Neural cell (in vitro differentiated cells): Measurements from ENCODE around the gene CABP4. TPM values are rescaled to one million over a fixed set of nuclear protein-coding genes. Genes with fewer than 3 reads are reported as not detected.

ENCODE experiments used
- H2AFZ ChIP-seq: fragments of 200-600, 300-800 bp; sonication (generic), shearing (Covaris generic); 2 replicates; pipeline ENCODE4 v1.6.0; 2014; ENCODE audit warnings: low read depth, mild to moderate bottlenecking, antibody characterized with exemption, low read length, moderate library complexity
- H3F3A ChIP-seq: fragments of 200-600 bp; shearing (Covaris generic); 2 replicates; pipeline ENCODE4 v1.6.1; 2016; ENCODE audit warnings: mild to moderate bottlenecking, moderate library complexity, mixed read lengths, antibody characterized with exemption, low read length; ENCODE audit not compliant: insufficient read depth, poor library complexity, severe bottlenecking
- H3K27ac ChIP-seq: fragments of 200-600, 300-800 bp; sonication (generic), shearing (Covaris generic); 2 replicates; pipeline ENCODE4 v1.5.1; 2014; ENCODE audit warnings: mild to moderate bottlenecking, low read length, moderate library complexity
- H3K27me3 ChIP-seq: fragments of 300-800, 200-600 bp; sonication (generic), shearing (Covaris generic); 2 replicates; pipeline ENCODE4 v1.6.0; 2014; ENCODE audit warnings: mild to moderate bottlenecking, low read depth, low read length, moderate library complexity; ENCODE audit not compliant: insufficient read depth
- H3K36me3 ChIP-seq: fragments of 300-800, 200-600 bp; sonication (generic), shearing (Covaris generic); 2 replicates; pipeline ENCODE4 v1.5.1; 2014; ENCODE audit warnings: mild to moderate bottlenecking, antibody characterized with exemption, low read length, moderate library complexity; ENCODE audit not compliant: insufficient read depth
- H3K4me2 ChIP-seq: fragments of 300-800, 200-600 bp; sonication (generic), shearing (Covaris generic); 2 replicates; pipeline ENCODE4 v1.6.0; 2014; ENCODE audit warnings: mild to moderate bottlenecking, low read length
- H3K4me3 ChIP-seq: fragments of 300-800, 200-600 bp; sonication (generic), shearing (Covaris generic); 2 replicates; pipeline ENCODE4 v1.5.1; 2014; ENCODE audit warnings: mild to moderate bottlenecking, low read length, moderate library complexity
- H3K79me2 ChIP-seq: fragments of 200-600 bp; shearing (Covaris generic); replicated peaks from 2 replicates; pipeline ENCODE4 v1.6.0; 2014; ENCODE audit warnings: mild to moderate bottlenecking, low read length, moderate library complexity; ENCODE audit not compliant: insufficient read depth
- H3K9ac ChIP-seq: fragments of 300-800, 200-600 bp; sonication (generic), shearing (Covaris generic); 2 replicates; pipeline ENCODE4 v1.6.1; 2016; ENCODE audit warnings: mild to moderate bottlenecking, low read length, mixed read lengths
- H3K9me2 ChIP-seq: fragments of 200-600 bp; shearing (Covaris generic); 2 replicates; pipeline ENCODE4 v1.6.1; 2016; ENCODE audit warnings: mild to moderate bottlenecking, low read length, mixed read lengths; ENCODE audit not compliant: insufficient read depth
- H3K9me3 ChIP-seq: fragments of 200-600, 300-800 bp; sonication (generic), shearing (Covaris generic); 2 replicates; pipeline ENCODE4 v1.6.1; 2016; ENCODE audit warnings: mild to moderate bottlenecking, mixed run types, low read length, moderate library complexity, mixed read lengths
- H4K20me1 ChIP-seq: fragments of 200-600 bp; shearing (Covaris generic); 2 replicates; pipeline ENCODE4 v1.6.1; 2016; ENCODE audit warnings: mild to moderate bottlenecking, mixed run types; ENCODE audit not compliant: insufficient read depth
- EP300 ChIP-seq: fragments of 450-650 bp; conservative IDR thresholded peaks from 2 replicates; pipeline ENCODE4 v1.6.1; 2014; ENCODE audit warnings: antibody characterized with exemption, mild to moderate bottlenecking, moderate library complexity; ENCODE audit not compliant: poor library complexity, severe bottlenecking
- EZH2 ChIP-seq: fragments of 200-600, 300-800 bp; shearing (Covaris generic), sonication (generic); IDR thresholded peaks from 2 replicates; pipeline ENCODE4 v1.6.1; 2014; ENCODE audit warnings: antibody characterized with exemption, low read length, borderline replicate concordance, mild to moderate bottlenecking; ENCODE audit not compliant: insufficient read depth, poor library complexity, severe bottlenecking
- MXI1 ChIP-seq: fragments of 450-650 bp; conservative IDR thresholded peaks from 2 replicates; pipeline ENCODE4 v1.6.1; 2014; ENCODE audit warnings: antibody characterized with exemption, mild to moderate bottlenecking; ENCODE audit not compliant: poor library complexity, severe bottlenecking
- POLR2AphosphoS5 ChIP-seq: IDR thresholded peaks from 2 replicates; pipeline ENCODE4 v1.6.1; 2012
- RAD21 ChIP-seq: fragments of 450-650 bp; conservative IDR thresholded peaks from 2 replicates; pipeline ENCODE4 v1.6.1; 2014; ENCODE audit warnings: antibody characterized with exemption, mild to moderate bottlenecking, moderate library complexity
- SMC3 ChIP-seq: fragments of 450-650 bp; conservative IDR thresholded peaks from 2 replicates; pipeline ENCODE4 v1.6.1; 2014; ENCODE audit warnings: antibody characterized with exemption, mild to moderate bottlenecking, moderate library complexity; ENCODE audit not compliant: poor library complexity
- TAF1 ChIP-seq: IDR thresholded peaks from 2 replicates; pipeline ENCODE4 v1.6.1; 2012; ENCODE audit warnings: low read depth
- polyA plus RNA-seq: library from polyadenylated mRNA; depleted of rRNA; stranded (reverse); fragments of >200 nt; gene quantifications from 2 replicates; pipeline ENCODE4 v1.2.3, GENCODE V29; 2014
- TF ChIP-seq, protein P1 (sequence below): IDR thresholded peaks from 2 replicates; pipeline ENCODE4 v1.6.1; 2012; ENCODE audit warnings: borderline replicate concordance
- TF ChIP-seq, protein P2 (sequence below): fragments of 450-650 bp; IDR thresholded peaks from 2 replicates; pipeline ENCODE4 v1.5.1; 2014; ENCODE audit warnings: antibody characterized with exemption, mild to moderate bottlenecking, moderate library complexity; ENCODE audit not compliant: poor library complexity, severe bottlenecking

The CABP4 gene
- polyA plus RNA-seq, 1 donor from 2014 or later, result not detected

DNA sequence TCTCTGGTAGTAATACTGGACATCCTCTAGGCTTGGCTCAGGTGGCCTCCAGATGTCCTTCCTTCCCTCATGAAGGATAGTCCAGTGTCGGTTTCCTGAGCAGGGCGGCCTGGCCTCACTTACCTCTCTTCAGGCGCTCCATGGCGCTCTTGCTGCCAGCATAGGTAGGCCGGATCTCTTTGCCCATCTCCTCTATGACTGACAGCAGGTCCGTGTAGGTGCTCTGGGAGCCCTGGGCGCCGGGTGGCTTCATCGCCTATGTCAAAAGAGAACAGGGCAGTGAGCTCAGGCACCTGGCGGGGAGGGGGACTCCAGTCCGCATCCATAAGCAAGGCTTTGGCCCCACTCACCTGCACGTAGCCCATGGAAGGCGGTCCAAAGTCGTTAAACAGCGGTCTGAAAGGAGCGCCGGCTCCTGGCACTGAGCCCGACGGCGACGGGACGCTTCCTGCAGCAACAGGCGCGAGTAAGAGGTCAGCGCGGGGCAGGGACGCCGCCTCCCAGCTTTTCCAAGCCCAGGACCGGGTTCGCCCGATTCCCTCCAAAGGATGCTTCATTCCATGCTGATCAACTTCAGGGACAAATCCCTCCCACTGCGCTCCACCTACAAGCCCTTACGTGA lies 52.2 kb downstream of the CABP4 start:
- H2AFZ ChIP-seq, result no peak overlapping the region
- peak overlapping the region; percentile 78 for H3K4me3 ChIP-seq
- TF ChIP-seq, protein P1, sequence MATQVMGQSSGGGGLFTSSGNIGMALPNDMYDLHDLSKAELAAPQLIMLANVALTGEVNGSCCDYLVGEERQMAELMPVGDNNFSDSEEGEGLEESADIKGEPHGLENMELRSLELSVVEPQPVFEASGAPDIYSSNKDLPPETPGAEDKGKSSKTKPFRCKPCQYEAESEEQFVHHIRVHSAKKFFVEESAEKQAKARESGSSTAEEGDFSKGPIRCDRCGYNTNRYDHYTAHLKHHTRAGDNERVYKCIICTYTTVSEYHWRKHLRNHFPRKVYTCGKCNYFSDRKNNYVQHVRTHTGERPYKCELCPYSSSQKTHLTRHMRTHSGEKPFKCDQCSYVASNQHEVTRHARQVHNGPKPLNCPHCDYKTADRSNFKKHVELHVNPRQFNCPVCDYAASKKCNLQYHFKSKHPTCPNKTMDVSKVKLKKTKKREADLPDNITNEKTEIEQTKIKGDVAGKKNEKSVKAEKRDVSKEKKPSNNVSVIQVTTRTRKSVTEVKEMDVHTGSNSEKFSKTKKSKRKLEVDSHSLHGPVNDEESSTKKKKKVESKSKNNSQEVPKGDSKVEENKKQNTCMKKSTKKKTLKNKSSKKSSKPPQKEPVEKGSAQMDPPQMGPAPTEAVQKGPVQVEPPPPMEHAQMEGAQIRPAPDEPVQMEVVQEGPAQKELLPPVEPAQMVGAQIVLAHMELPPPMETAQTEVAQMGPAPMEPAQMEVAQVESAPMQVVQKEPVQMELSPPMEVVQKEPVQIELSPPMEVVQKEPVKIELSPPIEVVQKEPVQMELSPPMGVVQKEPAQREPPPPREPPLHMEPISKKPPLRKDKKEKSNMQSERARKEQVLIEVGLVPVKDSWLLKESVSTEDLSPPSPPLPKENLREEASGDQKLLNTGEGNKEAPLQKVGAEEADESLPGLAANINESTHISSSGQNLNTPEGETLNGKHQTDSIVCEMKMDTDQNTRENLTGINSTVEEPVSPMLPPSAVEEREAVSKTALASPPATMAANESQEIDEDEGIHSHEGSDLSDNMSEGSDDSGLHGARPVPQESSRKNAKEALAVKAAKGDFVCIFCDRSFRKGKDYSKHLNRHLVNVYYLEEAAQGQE, result no peak
- TF ChIP-seq MXI1, result no peak
- TF ChIP-seq POLR2AphosphoS5, result no peak
- no peak for TF ChIP-seq RAD21
- TF ChIP-seq EZH2, result no peak
- TF ChIP-seq, protein P2, sequence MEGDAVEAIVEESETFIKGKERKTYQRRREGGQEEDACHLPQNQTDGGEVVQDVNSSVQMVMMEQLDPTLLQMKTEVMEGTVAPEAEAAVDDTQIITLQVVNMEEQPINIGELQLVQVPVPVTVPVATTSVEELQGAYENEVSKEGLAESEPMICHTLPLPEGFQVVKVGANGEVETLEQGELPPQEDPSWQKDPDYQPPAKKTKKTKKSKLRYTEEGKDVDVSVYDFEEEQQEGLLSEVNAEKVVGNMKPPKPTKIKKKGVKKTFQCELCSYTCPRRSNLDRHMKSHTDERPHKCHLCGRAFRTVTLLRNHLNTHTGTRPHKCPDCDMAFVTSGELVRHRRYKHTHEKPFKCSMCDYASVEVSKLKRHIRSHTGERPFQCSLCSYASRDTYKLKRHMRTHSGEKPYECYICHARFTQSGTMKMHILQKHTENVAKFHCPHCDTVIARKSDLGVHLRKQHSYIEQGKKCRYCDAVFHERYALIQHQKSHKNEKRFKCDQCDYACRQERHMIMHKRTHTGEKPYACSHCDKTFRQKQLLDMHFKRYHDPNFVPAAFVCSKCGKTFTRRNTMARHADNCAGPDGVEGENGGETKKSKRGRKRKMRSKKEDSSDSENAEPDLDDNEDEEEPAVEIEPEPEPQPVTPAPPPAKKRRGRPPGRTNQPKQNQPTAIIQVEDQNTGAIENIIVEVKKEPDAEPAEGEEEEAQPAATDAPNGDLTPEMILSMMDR, result no peak
- TF ChIP-seq SMC3, result no peak
- no peak for TF ChIP-seq EP300
- TF ChIP-seq TAF1, result no peak
- H3K9me2 ChIP-seq, result no peaks in the 10 kb centered on the region
- H3K9ac ChIP-seq, result peak overlapping the region; percentile 60
- H4K20me1 ChIP-seq, result no peaks in the 10 kb centered on the region
- H3K27me3 ChIP-seq, result no peaks in the 10 kb centered on the region
- peak overlapping the region; percentile 65 for H3K4me2 ChIP-seq
- no peaks in the 10 kb centered on the region for H3F3A ChIP-seq
- peak overlapping the region; percentile 95 for H3K27ac ChIP-seq
- peaks cover 15% of the 10 kb centered on the region for H3K79me2 ChIP-seq
- H3K36me3 ChIP-seq, result no peaks in the 10 kb centered on the region
- no peaks in the 10 kb centered on the region for H3K9me3 ChIP-seq

DNA sequence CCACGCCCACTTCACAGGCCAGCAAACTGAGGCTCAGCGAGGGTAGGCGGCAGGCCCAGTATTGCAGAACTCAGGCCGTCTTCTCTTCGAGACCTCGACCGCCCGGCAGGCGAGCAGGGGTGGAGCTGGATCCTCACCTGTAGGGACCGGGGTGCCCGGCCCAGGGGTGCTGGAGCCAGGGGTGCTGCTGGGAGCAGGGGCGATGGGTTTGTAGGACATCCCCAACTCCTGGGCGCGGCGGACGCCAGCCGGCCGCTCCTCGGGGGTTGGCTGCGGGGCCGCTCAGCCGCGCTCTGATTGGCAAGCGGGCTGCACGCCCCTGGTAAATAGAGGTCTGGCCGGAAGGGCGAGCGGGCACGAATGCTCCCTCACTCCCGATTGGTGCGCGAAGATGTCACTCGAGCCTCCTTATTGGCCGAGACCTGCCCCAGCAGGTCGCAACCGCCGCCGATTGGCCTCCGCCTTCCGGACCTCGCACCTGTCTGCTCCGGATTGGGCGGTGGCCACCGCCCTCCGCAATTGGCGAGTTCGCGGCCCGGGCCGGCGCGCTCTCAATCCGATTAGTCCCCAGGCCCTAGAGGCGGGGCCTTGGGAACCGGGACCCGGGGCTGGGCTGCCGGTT lies 52.8 kb downstream of the CABP4 start, which contains the start of gene CDK2AP2:
Gene CDK2AP2, minus strand, starts transcription at position 299 of the 622 bp plus-strand sequence. Its CDS starts 80 bp downstream, at position 219.
- H3K9ac ChIP-seq, result peak within 1 kb of the TSS; percentile 94
- H3K79me2 ChIP-seq, result peaks cover 9% of the 10 kb centered on the region
- H3K27me3 ChIP-seq, result no peaks in the 10 kb centered on the region
- no peaks in the 10 kb centered on the region for H4K20me1 ChIP-seq
- no peaks in the 10 kb centered on the region for H3K9me2 ChIP-seq
- peak within 1 kb of the TSS; percentile 78 for H3K4me3 ChIP-seq
- no peaks in the 10 kb centered on the region for H3K9me3 ChIP-seq
- H3K36me3 ChIP-seq, result no peaks in the 10 kb centered on the region
- H3K27ac ChIP-seq, result peak within 1 kb of the TSS; percentile 95
- no peaks in the 10 kb centered on the region for H3F3A ChIP-seq
- peak within 1 kb of the TSS; percentile 65 for H3K4me2 ChIP-seq
- H2AFZ ChIP-seq, result peak within 1 kb of the TSS; percentile 77
- TF ChIP-seq TAF1, result no peak
- TF ChIP-seq, protein P2, result peak; percentile 44
